HepG2 (cell line): Measurements from ENCODE around the gene LST1. TPM values are rescaled to one million over a fixed set of nuclear protein-coding genes. Genes with fewer than 3 reads are reported as not detected.

ENCODE experiments used
- ARNTL ChIP-seq: sonication (generic); formaldehyde crosslinking; IDR thresholded peaks from 2 replicates; pipeline ENCODE4 v1.4.0; 2020; ENCODE audit warnings: mild to moderate bottlenecking, missing genetic modification reagents
- ATRX ChIP-seq: sonication (generic); formaldehyde crosslinking; IDR thresholded peaks from 2 replicates; pipeline ENCODE4 v1.4.0; 2020; ENCODE audit warnings: missing genetic modification reagents, borderline replicate concordance
- BRD4 ChIP-seq: sonication (generic); formaldehyde crosslinking; IDR thresholded peaks from 2 replicates; pipeline ENCODE4 v1.4.0; 2020; ENCODE audit warnings: missing genetic modification reagents
- BRF2 ChIP-seq: sonication (generic); formaldehyde crosslinking; IDR thresholded peaks from 2 replicates; pipeline ENCODE4 v1.8.1; 2022; ENCODE audit warnings: mild to moderate bottlenecking, missing genetic modification reagents
- CBX5 ChIP-seq: sonication (generic); formaldehyde crosslinking; IDR thresholded peaks from 2 replicates; pipeline ENCODE4 v1.4.0; 2020; ENCODE audit warnings: missing genetic modification reagents, borderline replicate concordance
- EP300 ChIP-seq, 3 experiments: sonication (generic) in 1 of 3; formaldehyde crosslinking in 1 of 3; IDR thresholded peaks; 2 replicates each; pipeline versions ENCODE4 v1.5.1 to v1.6.1; 2011 to 2020; ENCODE audit warnings: low read depth in 2 of 3, low read length in 2 of 3, borderline replicate concordance in 1 of 3, improper control_type of control experiment in 1 of 3, mild to moderate bottlenecking in 1 of 3, missing genetic modification reagents in 1 of 3, moderate library complexity in 1 of 3
- GFI1 ChIP-seq: sonication (generic); formaldehyde crosslinking; IDR thresholded peaks from 2 replicates; pipeline ENCODE4 v1.5.0; 2020; ENCODE audit warnings: missing genetic modification reagents, mild to moderate bottlenecking, borderline replicate concordance
- HHEX ChIP-seq: IDR thresholded peaks from 2 replicates; pipeline ENCODE4 v1.6.1; 2016; ENCODE audit warnings: control low read depth
- SOX5 ChIP-seq: IDR thresholded peaks from 2 replicates; pipeline ENCODE4 v1.6.1; 2016; ENCODE audit warnings: borderline replicate concordance
- ZBTB2 ChIP-seq: sonication (generic); formaldehyde crosslinking; IDR thresholded peaks from 2 replicates; pipeline ENCODE4 v1.8.0; 2022; ENCODE audit warnings: low read depth, missing genetic modification reagents
- ZC3H13 ChIP-seq: sonication (generic); formaldehyde crosslinking; IDR thresholded peaks from 2 replicates; pipeline ENCODE4 v1.8.1; 2023; ENCODE audit warnings: mild to moderate bottlenecking, missing genetic modification reagents, moderate library complexity
- ZNF484 ChIP-seq: sonication (generic); formaldehyde crosslinking; IDR thresholded peaks from 2 replicates; pipeline ENCODE4 v1.5.1; 2020; ENCODE audit warnings: mild to moderate bottlenecking, low read depth, missing genetic modification reagents, borderline replicate concordance
- polyA plus RNA-seq, 8 experiments: library from polyadenylated mRNA; depleted of rRNA in 3 of 8; stranded (reverse) in 7 of 8; unstranded in 1 of 8; fragments of >200 nt; fragmentation: Illumina TruSeq in 4 of 8; extraction: Trizol in 4 of 8; gene quantifications; 2 replicates each; pipeline versions ENCODE4 v1.2.1 to v1.2.3, GENCODE V29; 2011 to 2016; ENCODE audit warnings: low read depth in 4 of 8, missing spikeins in 1 of 8, mixed read lengths in 1 of 8; ENCODE audit not compliant: insufficient read depth in 1 of 8
- total RNA-seq, 5 experiments: library from RNA; depleted of rRNA; stranded (reverse); fragments of >200 nt; fragmentation: Illumina TruSeq; extraction: Trizol; gene quantifications; 2 replicates each; pipeline ENCODE4 v1.2.3, GENCODE V29; 2016; ENCODE audit warnings: low read depth in 1 of 5
- TF ChIP-seq, protein P1 (sequence below): sonication (generic); formaldehyde crosslinking; IDR thresholded peaks from 2 replicates; pipeline ENCODE4 v1.4.0; 2020; ENCODE audit warnings: mild to moderate bottlenecking, missing genetic modification reagents
- TF ChIP-seq, protein P2 (sequence below), 2 experiments: sonication (generic) in 1 of 2; formaldehyde crosslinking in 1 of 2; IDR thresholded peaks; 2 replicates each; pipeline versions ENCODE4 v1.4.0 to v1.6.1; 2016 to 2020; ENCODE audit warnings: borderline replicate concordance in 1 of 2, low read depth in 1 of 2, mild to moderate bottlenecking in 1 of 2, missing genetic modification reagents in 1 of 2
- TF ChIP-seq, protein P3 (sequence below): sonication (generic); formaldehyde crosslinking; IDR thresholded peaks from 2 replicates; pipeline ENCODE4 v1.4.0; 2020; ENCODE audit warnings: mild to moderate bottlenecking, low read depth, missing genetic modification reagents
- TF ChIP-seq, protein P4 (sequence below): sonication (generic); formaldehyde crosslinking; conservative IDR thresholded peaks from 2 replicates; pipeline ENCODE4 v1.8.0; 2022; ENCODE audit warnings: mild to moderate bottlenecking, moderate library complexity, missing genetic modification reagents

The LST1 gene
- total and polyA plus RNA-seq, 2 of the 13 experiments (the other 11 are each of a cell fraction or from before 2014, with no cell fraction given), result not detected

DNA sequence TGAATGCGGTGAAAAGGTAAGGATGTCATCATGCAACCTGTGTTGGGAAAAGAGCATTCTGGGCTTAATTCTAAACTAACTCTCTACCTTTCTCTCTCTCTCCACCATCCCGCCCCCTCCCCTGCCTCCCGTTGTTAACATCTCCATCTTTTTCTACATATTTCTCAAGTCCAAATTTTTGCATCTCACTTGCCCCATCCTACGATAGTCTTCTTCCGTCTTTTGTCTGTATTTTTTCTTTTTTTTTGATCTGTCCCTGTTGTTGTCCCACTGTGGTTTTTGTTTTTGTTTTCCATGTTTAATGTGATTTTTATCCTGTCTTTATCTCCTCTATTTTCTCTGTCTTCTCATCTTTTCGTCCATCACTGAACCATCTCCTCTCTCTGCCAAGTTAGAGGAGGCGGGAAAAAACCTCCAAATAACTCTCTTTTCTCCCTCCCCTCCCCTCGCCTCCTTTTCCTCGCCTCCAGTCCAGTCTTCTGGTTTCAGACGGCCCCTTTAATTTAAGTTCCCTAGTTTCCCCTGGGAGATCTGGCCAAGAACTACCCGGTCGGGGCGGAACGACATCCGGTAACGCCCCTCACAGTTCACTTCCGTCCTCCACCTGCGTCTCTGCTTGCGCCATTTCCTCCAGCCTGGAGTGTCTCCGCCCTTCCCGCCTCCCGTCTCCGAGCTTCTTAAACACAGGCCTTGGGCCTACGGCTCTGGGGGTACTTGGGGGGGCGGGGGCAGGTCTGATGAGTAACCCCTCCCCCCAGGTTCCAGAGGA, 38.9 kb upstream of the LST1 start, which contains the start of gene NFKBIL1 (continued):
- TF ChIP-seq, protein P1, sequence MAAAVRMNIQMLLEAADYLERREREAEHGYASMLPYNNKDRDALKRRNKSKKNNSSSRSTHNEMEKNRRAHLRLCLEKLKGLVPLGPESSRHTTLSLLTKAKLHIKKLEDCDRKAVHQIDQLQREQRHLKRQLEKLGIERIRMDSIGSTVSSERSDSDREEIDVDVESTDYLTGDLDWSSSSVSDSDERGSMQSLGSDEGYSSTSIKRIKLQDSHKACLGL, result no peak
- TF ChIP-seq ZC3H13 (CRISPR knock-in tag) (peak; percentile 71; the same call in 1 of the 2 replicates), ZBTB2 (CRISPR knock-in tag) (0 out of 2 replicates have a peak, but pooled peaks have one; percentile 36), ATRX (CRISPR knock-in tag) (no peak), EP300 (IDR thresholded peaks at IDR 0.05; ENCODE audit: low read depth in 2 of 2, low read length in 2 of 2) (peak in 1 of 2 experiments; percentile 37; a peak in 1 of 4 replicates), EP300 (CRISPR knock-in tag; IDR thresholded peaks at IDR 0.05; ENCODE audit: borderline replicate concordance) (peak; percentile 48), HHEX (0 out of 2 replicates have a peak, but pooled peaks have one; percentile 26), SOX5 (CRISPR knock-in tag) (no peak; the same call in 1 of the 2 replicates), CBX5 (CRISPR knock-in tag) (peak; percentile 83; the same call in 1 of the 2 replicates), BRD4 (CRISPR knock-in tag) (no peak), ZNF484 (CRISPR knock-in tag) (no peak), ARNTL (CRISPR knock-in tag) (peak; percentile 51; the same call in 1 of the 2 replicates), BRF2 (CRISPR knock-in tag) (0 out of 2 replicates have a peak, but pooled peaks have one; percentile 38), GFI1 (CRISPR knock-in tag) (no peak)
- TF ChIP-seq, protein P2, sequence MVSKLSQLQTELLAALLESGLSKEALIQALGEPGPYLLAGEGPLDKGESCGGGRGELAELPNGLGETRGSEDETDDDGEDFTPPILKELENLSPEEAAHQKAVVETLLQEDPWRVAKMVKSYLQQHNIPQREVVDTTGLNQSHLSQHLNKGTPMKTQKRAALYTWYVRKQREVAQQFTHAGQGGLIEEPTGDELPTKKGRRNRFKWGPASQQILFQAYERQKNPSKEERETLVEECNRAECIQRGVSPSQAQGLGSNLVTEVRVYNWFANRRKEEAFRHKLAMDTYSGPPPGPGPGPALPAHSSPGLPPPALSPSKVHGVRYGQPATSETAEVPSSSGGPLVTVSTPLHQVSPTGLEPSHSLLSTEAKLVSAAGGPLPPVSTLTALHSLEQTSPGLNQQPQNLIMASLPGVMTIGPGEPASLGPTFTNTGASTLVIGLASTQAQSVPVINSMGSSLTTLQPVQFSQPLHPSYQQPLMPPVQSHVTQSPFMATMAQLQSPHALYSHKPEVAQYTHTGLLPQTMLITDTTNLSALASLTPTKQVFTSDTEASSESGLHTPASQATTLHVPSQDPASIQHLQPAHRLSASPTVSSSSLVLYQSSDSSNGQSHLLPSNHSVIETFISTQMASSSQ (IDR thresholded peaks at IDR 0.05; ENCODE audit: low read depth), result no peak
- TF ChIP-seq, protein P2 (CRISPR knock-in tag; IDR thresholded peaks at IDR 0.05; ENCODE audit: borderline replicate concordance), result peak; percentile 56; the same call in 1 of the 2 replicates
- TF ChIP-seq, protein P3, sequence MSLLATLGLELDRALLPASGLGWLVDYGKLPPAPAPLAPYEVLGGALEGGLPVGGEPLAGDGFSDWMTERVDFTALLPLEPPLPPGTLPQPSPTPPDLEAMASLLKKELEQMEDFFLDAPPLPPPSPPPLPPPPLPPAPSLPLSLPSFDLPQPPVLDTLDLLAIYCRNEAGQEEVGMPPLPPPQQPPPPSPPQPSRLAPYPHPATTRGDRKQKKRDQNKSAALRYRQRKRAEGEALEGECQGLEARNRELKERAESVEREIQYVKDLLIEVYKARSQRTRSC (CRISPR knock-in tag), result no peak
- TF ChIP-seq, protein P4, sequence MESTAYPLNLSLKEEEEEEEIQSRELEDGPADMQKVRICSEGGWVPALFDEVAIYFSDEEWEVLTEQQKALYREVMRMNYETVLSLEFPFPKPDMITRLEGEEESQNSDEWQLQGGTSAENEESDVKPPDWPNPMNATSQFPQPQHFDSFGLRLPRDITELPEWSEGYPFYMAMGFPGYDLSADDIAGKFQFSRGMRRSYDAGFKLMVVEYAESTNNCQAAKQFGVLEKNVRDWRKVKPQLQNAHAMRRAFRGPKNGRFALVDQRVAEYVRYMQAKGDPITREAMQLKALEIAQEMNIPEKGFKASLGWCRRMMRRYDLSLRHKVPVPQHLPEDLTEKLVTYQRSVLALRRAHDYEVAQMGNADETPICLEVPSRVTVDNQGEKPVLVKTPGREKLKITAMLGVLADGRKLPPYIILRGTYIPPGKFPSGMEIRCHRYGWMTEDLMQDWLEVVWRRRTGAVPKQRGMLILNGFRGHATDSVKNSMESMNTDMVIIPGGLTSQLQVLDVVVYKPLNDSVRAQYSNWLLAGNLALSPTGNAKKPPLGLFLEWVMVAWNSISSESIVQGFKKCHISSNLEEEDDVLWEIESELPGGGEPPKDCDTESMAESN (CRISPR knock-in tag), result no peak; the same call in 1 of the 2 replicates
